Adrenal gland (tissue), 12 donors: ENCODE measurements around the gene TENM4. TPM values are rescaled to one million over a fixed set of nuclear protein-coding genes. Genes with fewer than 3 reads are reported as not detected.

Experiments used
- DNase-seq, 7 donors: peaks; one replicate each; pipeline ENCODE4 v3.0.0-alpha.2; 2019 to 2020
- H3K27ac ChIP-seq, 5 donors: fragments of 200-600 bp; sonication (generic) in 4 of 5; 1 replicate in 3 of 5; 2 replicates in 2 of 5; pipeline versions ENCODE4 v1.5.1 to v1.8.0; 2016 to 2020; ENCODE audit warnings: mild to moderate bottlenecking in 1 of 5
- H3K27me3 ChIP-seq: fragments of 200-600 bp; 2 replicates; pipeline ENCODE4 v1.8.0; 2021
- H3K36me3 ChIP-seq, 2 donors: fragments of 200-600 bp; replicated peaks in 1 of 2; 1 replicate in 1 of 2; 2 replicates in 1 of 2; pipeline versions ENCODE4 v1.5.1 to v1.8.0; 2018 to 2022
- H3K4me1 ChIP-seq, 2 donors: fragments of 200-600 bp; replicated peaks in 1 of 2; 1 replicate in 1 of 2; 2 replicates in 1 of 2; pipeline versions ENCODE4 v1.5.1 to v1.8.0; 2018 to 2021
- H3K4me3 ChIP-seq, 4 donors: fragments of 200-600 bp; sonication (generic) in 3 of 4; one replicate each; pipeline ENCODE4 v1.5.1; 2016 to 2018
- H3K9me3 ChIP-seq, 3 donors: fragments of 200-600 bp; sonication (generic) in 1 of 3; replicated peaks in 1 of 3; 1 replicate in 2 of 3; 2 replicates in 1 of 3; pipeline versions ENCODE4 v1.5.1 to v1.8.0; 2016 to 2021
- CTCF ChIP-seq, 6 experiments: fragments of 450-650 bp in 4 of 6; fragments of 200-600 bp in 2 of 6; sonication (generic) in 1 of 6; IDR thresholded peaks; 1 replicate in 5 of 6; 2 replicates in 1 of 6; pipeline versions ENCODE4 v1.5.1 to v1.8.0; 2016 to 2021; ENCODE audit warnings: antibody characterized with exemption in 6 of 6, mild to moderate bottlenecking in 2 of 6, moderate library complexity in 1 of 6
- POLR2A ChIP-seq, 2 donors: fragments of 450-650 bp; IDR thresholded peaks; one replicate each; pipeline ENCODE4 v1.6.1; 2017; ENCODE audit warnings: antibody characterized with exemption in 2 of 2, mild to moderate bottlenecking in 2 of 2, moderate library complexity in 1 of 2
- WGBS, 4 donors: extraction: QIAGEN DNeasy Blood & Tissue Kit in 2 of 4; methylation state at CpG; one replicate each; pipeline versions ENCODE4 v1.1.5 to v1.1.7; 2013 to 2017; 5-methylcytosine and 5-hydroxymethylcytosine counted together
- intact Hi-C, 2 donors: fragments of 100-400 bp; cut with DNase I; formaldehyde crosslinking; loops; one replicate each; pipeline versions ENCODE4 v1.14.1 to v1.15.0; 2022 to 2023
- polyA plus RNA-seq, 3 donors: library from polyadenylated mRNA; stranded (reverse); fragments of 200-250 nt in 2 of 3; fragments of 350-450 nt in 1 of 3; fragmentation: Illumina TruSeq in 1 of 3; extraction: RNeasy Lipid Tissue Mini Kit (QIAGEN cat#74804) in 1 of 3; gene quantifications; one replicate each; pipeline ENCODE4 v1.2.3, GENCODE V29; 2013 to 2014
- total RNA-seq, 9 donors: library from RNA; depleted of rRNA in 4 of 9; stranded (reverse); fragments of >200 nt in 4 of 9; fragments of 120-200 nt in 1 of 9; fragmentation: NEBNext Ultra II Directional in 1 of 9; extraction: Animal tissue kit (Norgen Biotek cat#: 25700) in 1 of 9; gene quantifications; one replicate each; pipeline versions ENCODE4 v1.1.0 to v1.2.4, GENCODE V29; 2013 to 2023
- donor health status: healthy with polysubstance abuse.
- donor health status: Bipolar disorder and iron deficiency.
- donor health status: DM: yes; HTN: yes; CAD: no.
- donor health status: DM: no; HTN: no; CAD: no.
- donor health status: DM: no; HTN: no; CAD: no.
- donor health status: DM: yes; HTN: yes; CAD: no.

The TENM4 gene
- total and polyA plus RNA-seq, 12 donors, result 0.74 to 24.9 (median 6.7) TPM

GRCh38 chr11:79311461-79311860 lies 129.4 kb downstream of the TENM4 start:
- WGBS, 4 donors, result 92 to 96% (median 95%) methylated on average over 3 of the region's 3 CpGs
- Histone ChIP-seq H3K4me1 (no peaks in the 10 kb centered on the region), H3K9me3 (no peaks in the 10 kb centered on the region), H3K36me3 (no peaks in the 10 kb centered on the region), H3K27ac (no peak overlapping the region), H3K4me3 (no peak overlapping the region), H3K27me3 (no peaks in the 10 kb centered on the region)
- TF ChIP-seq CTCF (IDR thresholded peaks at IDR 0.05), result no peak
- TF ChIP-seq POLR2A (IDR thresholded peaks at IDR 0.05), result no peak
- DNase-seq, result no peak
- intact Hi-C loops, result no loop called here

- no peaks in the 10 kb centered on the region for H3K36me3 ChIP-seq
- intact Hi-C loops, result no loop called here
- no peaks in the 10 kb centered on the region for H3K9me3 ChIP-seq
- 25 to 35% (median 29%) methylated on average over 5 of the region's 5 CpGs for WGBS, 4 donors
- H3K4me1 ChIP-seq, result no peaks in the 10 kb centered on the region
- DNase-seq, result peak in 3 of 7 donors; percentile 16 to 46 (median 32)
- TF ChIP-seq POLR2A (IDR thresholded peaks at IDR 0.05), result no peak
- TF ChIP-seq CTCF (IDR thresholded peaks at IDR 0.05), result no peak
- no peak overlapping the region for H3K4me3 ChIP-seq
- H3K27me3 ChIP-seq, result no peaks in the 10 kb centered on the region
- no peak overlapping the region for H3K27ac ChIP-seq
These were observed 131.4 kb downstream of the TENM4 start for GRCh38 chr11:79309407-79309806.

- 81 to 100% (median 88%) methylated on average over 1 to 4 of the region's 4 CpGs for WGBS, 4 donors
- intact Hi-C loops, result no loop called here
These were observed 132.4 kb downstream of the TENM4 start for GRCh38 chr11:79308429-79308828.

GRCh38 chr11:79304599-79305212 lies 136.1 kb downstream of the TENM4 start:
- H3K9me3 ChIP-seq, result no peaks in the 10 kb centered on the region
- no peak for DNase-seq
- TF ChIP-seq CTCF (IDR thresholded peaks at IDR 0.05), result no peak
- TF ChIP-seq POLR2A (IDR thresholded peaks at IDR 0.05), result no peak
- no peak overlapping the region for H3K4me3 ChIP-seq
- WGBS, 4 donors, result 68 to 75% (median 68%) methylated on average over 4 of the region's 4 CpGs
- no peaks in the 10 kb centered on the region for H3K27me3 ChIP-seq
- intact Hi-C loops, result no loop called here
- no peak overlapping the region for H3K27ac ChIP-seq
- no peaks in the 10 kb centered on the region for H3K36me3 ChIP-seq
- H3K4me1 ChIP-seq, result no peaks in the 10 kb centered on the region

More at GRCh38 chr11:79308429-79308828, 132.4 kb downstream of the TENM4 start:
- no peaks in the 10 kb centered on the region for H3K27me3 ChIP-seq
- DNase-seq, result no peak
- no peaks in the 10 kb centered on the region for H3K36me3 ChIP-seq
- H3K27ac ChIP-seq, result no peak overlapping the region
- H3K4me1 ChIP-seq, result no peaks in the 10 kb centered on the region
- TF ChIP-seq CTCF (IDR thresholded peaks at IDR 0.05), result no peak
- no peak for TF ChIP-seq POLR2A (IDR thresholded peaks at IDR 0.05)
- no peaks in the 10 kb centered on the region for H3K9me3 ChIP-seq
- no peak overlapping the region for H3K4me3 ChIP-seq
